ENCODE data around the gene NUP35.

Gene NUP35

GRCh38 chr2:183124222-183124956, at the start of gene NUP35:
Gene NUP35 (plus strand): TSS chr2:183124443. CDS start chr2:183124458, 15 bp downstream.
- peak; percentile 86 for DNase-seq
- in situ Hi-C loops (cut with MboI; ENCODE audit: low pct_unique_long_range_greater_than_20kb, low sequenced_read_pairs), result no loop called here

- in situ Hi-C loops (cut with MboI; ENCODE audit: low pct_unique_long_range_greater_than_20kb, low sequenced_read_pairs), result no loop called here
- no peak for DNase-seq
Measured at GRCh38 chr2:183078163-183078463, 46.1 kb upstream of the NUP35 start.

GRCh38 chr2:183078464-183079138, 45.6 kb upstream of the NUP35 start, which contains the start of gene DUSP19:
Gene DUSP19 (plus strand): TSS chr2:183078747. CDS start chr2:183078934, 187 bp downstream.
- in situ Hi-C loops (cut with MboI; ENCODE audit: low pct_unique_long_range_greater_than_20kb, low sequenced_read_pairs), result no loop called here
- DNase-seq, result peak; percentile 99

GRCh38 chr2:183079139-183079775, 45.0 kb upstream of the NUP35 start:
- DNase-seq, result no peak
- in situ Hi-C loops (cut with MboI; ENCODE audit: low pct_unique_long_range_greater_than_20kb, low sequenced_read_pairs), result no loop called here

- DNase-seq, result no peak
- in situ Hi-C loops (cut with MboI; ENCODE audit: low pct_unique_long_range_greater_than_20kb, low sequenced_read_pairs), result no loop called here
Measured at GRCh38 chr2:183081911-183082310, 42.3 kb upstream of the NUP35 start.

- DNase-seq, result no peak
- in situ Hi-C loops (cut with MboI; ENCODE audit: low pct_unique_long_range_greater_than_20kb, low sequenced_read_pairs), result no loop called here
Measured at GRCh38 chr2:183088061-183088460, 36.2 kb upstream of the NUP35 start.

GRCh38 chr2:183089192-183089851, 34.9 kb upstream of the NUP35 start:
- no peak for DNase-seq
- in situ Hi-C loops (cut with MboI; ENCODE audit: low pct_unique_long_range_greater_than_20kb, low sequenced_read_pairs), result no loop called here

- in situ Hi-C loops (cut with MboI; ENCODE audit: low pct_unique_long_range_greater_than_20kb, low sequenced_read_pairs), result no loop called here
- no peak for DNase-seq
Measured at GRCh38 chr2:183091318-183091953, 32.8 kb upstream of the NUP35 start.

GRCh38 chr2:183091954-183092345, 32.3 kb upstream of the NUP35 start:
- no peak for DNase-seq
- in situ Hi-C loops (cut with MboI; ENCODE audit: low pct_unique_long_range_greater_than_20kb, low sequenced_read_pairs), result no loop called here

- in situ Hi-C loops (cut with MboI; ENCODE audit: low pct_unique_long_range_greater_than_20kb, low sequenced_read_pairs), result no loop called here
- DNase-seq, result no peak
Measured at GRCh38 chr2:183093857-183094657, 30.2 kb upstream of the NUP35 start.

- no peak for DNase-seq
- in situ Hi-C loops (cut with MboI; ENCODE audit: low pct_unique_long_range_greater_than_20kb, low sequenced_read_pairs), result no loop called here
Measured at GRCh38 chr2:183105402-183106134, 18.7 kb upstream of the NUP35 start.

GRCh38 chr2:183112577-183112976, 11.7 kb upstream of the NUP35 start:
- in situ Hi-C loops (cut with MboI; ENCODE audit: low pct_unique_long_range_greater_than_20kb, low sequenced_read_pairs), result no loop called here
- no peak for DNase-seq

GRCh38 chr2:183113630-183114029, 10.6 kb upstream of the NUP35 start:
- in situ Hi-C loops (cut with MboI; ENCODE audit: low pct_unique_long_range_greater_than_20kb, low sequenced_read_pairs), result no loop called here
- no peak for DNase-seq

GRCh38 chr2:183117226-183117625, 7.0 kb upstream of the NUP35 start:
- in situ Hi-C loops (cut with MboI; ENCODE audit: low pct_unique_long_range_greater_than_20kb, low sequenced_read_pairs), result no loop called here
- DNase-seq, result no peak

- in situ Hi-C loops (cut with MboI; ENCODE audit: low pct_unique_long_range_greater_than_20kb, low sequenced_read_pairs), result no loop called here
Measured at GRCh38 chr2:183123117-183123958, 905 bp upstream of the NUP35 start.

GRCh38 chr2:183123959-183124221, 353 bp upstream of the NUP35 start:
- in situ Hi-C loops (cut with MboI; ENCODE audit: low pct_unique_long_range_greater_than_20kb, low sequenced_read_pairs), result no loop called here
- DNase-seq, result no peak

More at GRCh38 chr2:183123117-183123958, 905 bp upstream of the NUP35 start:
- no peak for DNase-seq

- in situ Hi-C loops (cut with MboI; ENCODE audit: low pct_unique_long_range_greater_than_20kb, low sequenced_read_pairs), result no loop called here
- no peak for DNase-seq
Measured at GRCh38 chr2:183124957-183125255, 663 bp downstream of the NUP35 start.
